Ovary (tissue), 3 donors: ENCODE measurements around the gene PPL.

Experiments
- CTCF ChIP-seq, 3 donors: fragments of 450-650 bp in 2 of 3; fragments of 200-600 bp in 1 of 3; IDR thresholded peaks; one replicate each; pipeline versions ENCODE4 v1.5.1 to v1.8.0; 2016 to 2022; ENCODE audit warnings: antibody characterized with exemption in 3 of 3, mild to moderate bottlenecking in 1 of 3
- EP300 ChIP-seq: sonication (generic); formaldehyde crosslinking; IDR thresholded peaks from one replicate; pipeline ENCODE4 v1.6.1; 2017; ENCODE audit warnings: antibody characterized with exemption
- POLR2A ChIP-seq: fragments of 450-650 bp; IDR thresholded peaks from one replicate; pipeline ENCODE4 v1.6.1; 2017; ENCODE audit warnings: antibody characterized with exemption, mild to moderate bottlenecking, moderate library complexity
- donor health status: DM: no; HTN: no; CAD: no.

- TF ChIP-seq CTCF (IDR thresholded peaks at IDR 0.05) (no peak), POLR2A (no peak), EP300 (no peak)
These were observed 67.7 kb downstream of the PPL start for GRCh38 chr16:4869147-4869805.
